ENCODE measurements around the gene EPHA2.
A peak's percentile ranks its signal among the peaks of the same experiment; 100 is the strongest.
"Not testable (repeated sequence)": the region's sequence is repeated elsewhere in the genome, so short reads cannot be mapped to it uniquely, and the experiment has no call there.

The EPHA2 gene

GRCh38 chr1:16172218-16172830, 16.5 kb upstream of the EPHA2 start:
- no peak for DNase-seq (ENCODE audit: extremely low read depth, insufficient read length)
- Histone ChIP-seq H3K4me3 (replicated peaks; ENCODE audit: low read depth, low read length) (no peak overlapping the region), H3K27me3 (replicated peaks; ENCODE audit: control insufficient read depth, insufficient read depth, low read length) (no peaks in the 10 kb centered on the region; the same call in 1 of the 2 replicates), H3K36me3 (ENCODE audit: control insufficient read depth, insufficient read depth, low read length) (no peaks in the 10 kb centered on the region)
- no peak for TF ChIP-seq CTCF (IDR thresholded peaks at IDR 0.05; ENCODE audit: insufficient read depth, low read length, poor library complexity, severe bottlenecking)

GRCh38 chr1:16171314-16172151, 15.7 kb upstream of the EPHA2 start:
- TF ChIP-seq CTCF (IDR thresholded peaks at IDR 0.05; ENCODE audit: insufficient read depth, low read length, poor library complexity, severe bottlenecking): no peak
- H3K36me3 ChIP-seq (ENCODE audit: control insufficient read depth, insufficient read depth, low read length): no peaks in the 10 kb centered on the region
- no peaks in the 10 kb centered on the region; the same call in 1 of the 2 replicates for H3K27me3 ChIP-seq (replicated peaks; ENCODE audit: control insufficient read depth, insufficient read depth, low read length)
- no peak overlapping the region for H3K4me3 ChIP-seq (replicated peaks; ENCODE audit: low read depth, low read length)
- DNase-seq (ENCODE audit: extremely low read depth, insufficient read length): no peak

GRCh38 chr1:16170283-16170673, 14.4 kb upstream of the EPHA2 start:
- no peaks in the 10 kb centered on the region; the same call in 1 of the 2 replicates for H3K27me3 ChIP-seq (replicated peaks; ENCODE audit: control insufficient read depth, insufficient read depth, low read length)
- DNase-seq (ENCODE audit: extremely low read depth, insufficient read length): no peak
- TF ChIP-seq CTCF (IDR thresholded peaks at IDR 0.05; ENCODE audit: insufficient read depth, low read length, poor library complexity, severe bottlenecking): no peak
- H3K4me3 ChIP-seq (replicated peaks; ENCODE audit: low read depth, low read length): no peak overlapping the region
- H3K36me3 ChIP-seq (ENCODE audit: control insufficient read depth, insufficient read depth, low read length): no peaks in the 10 kb centered on the region

- H3K27me3 ChIP-seq (replicated peaks; ENCODE audit: control insufficient read depth, insufficient read depth, low read length): no peaks in the 10 kb centered on the region
- TF ChIP-seq CTCF (IDR thresholded peaks at IDR 0.05; ENCODE audit: insufficient read depth, low read length, poor library complexity, severe bottlenecking): no peak
- no peak for DNase-seq (ENCODE audit: extremely low read depth, insufficient read length)
- H3K4me3 ChIP-seq (replicated peaks; ENCODE audit: low read depth, low read length): no peak overlapping the region
- no peaks in the 10 kb centered on the region for H3K36me3 ChIP-seq (ENCODE audit: control insufficient read depth, insufficient read depth, low read length)
Observed at GRCh38 chr1:16168622-16169360, 12.9 kb upstream of the EPHA2 start.

GRCh38 chr1:16168144-16168495, 12.3 kb upstream of the EPHA2 start:
- DNase-seq (ENCODE audit: extremely low read depth, insufficient read length); H3K36me3 ChIP-seq (ENCODE audit: control insufficient read depth, insufficient read depth, low read length); H3K27me3 ChIP-seq (replicated peaks; ENCODE audit: control insufficient read depth, insufficient read depth, low read length): not testable (repeated sequence)
- peak overlapping the region; percentile 64 for H3K4me3 ChIP-seq (replicated peaks; ENCODE audit: low read depth, low read length)
